Thyroid gland (tissue), 4 donors: ENCODE measurements around the gene FAM156A.
"Not testable (repeated sequence)": the region's sequence is repeated elsewhere in the genome, so short reads cannot be mapped to it uniquely, and the experiment has no call there.

Experiments
- POLR2A ChIP-seq, 2 donors: fragments of 450-650 bp; IDR thresholded peaks; one replicate each; pipeline ENCODE4 v1.6.1; 2017; ENCODE audit warnings: antibody characterized with exemption in 2 of 2, mild to moderate bottlenecking in 2 of 2, moderate library complexity in 1 of 2
- TF ChIP-seq, protein P1 (sequence below), 6 experiments: fragments of 200-600 bp in 3 of 6; fragments of 450-650 bp in 3 of 6; sonication (generic) in 3 of 6; IDR thresholded peaks; one replicate each; pipeline ENCODE4 v1.5.1; 2016 to 2019; ENCODE audit warnings: antibody characterized with exemption in 6 of 6, mild to moderate bottlenecking in 2 of 6, inconsistent platforms in 1 of 6, moderate library complexity in 1 of 6

DNA sequence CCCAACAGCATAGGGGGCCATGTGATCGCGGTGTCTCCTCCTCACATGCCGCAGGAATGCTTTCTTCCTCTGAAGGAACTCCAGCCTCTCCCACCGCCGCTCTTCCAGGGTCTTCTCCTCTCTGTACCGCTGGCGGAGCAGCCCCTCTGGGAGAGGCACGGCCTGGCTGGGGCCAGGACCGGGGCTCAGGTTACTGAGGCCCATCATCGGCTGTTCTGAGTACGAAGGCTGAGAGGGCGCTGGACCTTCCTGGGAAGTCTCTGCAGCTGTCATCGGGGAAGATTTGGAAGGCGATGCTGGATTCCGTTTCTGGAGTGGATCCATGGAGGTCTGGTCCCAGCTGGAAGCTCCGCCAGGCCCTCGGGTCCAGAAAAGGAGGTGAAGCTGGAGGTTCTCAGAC lies 10.1 kb downstream of the FAM156A start:
- TF ChIP-seq, protein P1, sequence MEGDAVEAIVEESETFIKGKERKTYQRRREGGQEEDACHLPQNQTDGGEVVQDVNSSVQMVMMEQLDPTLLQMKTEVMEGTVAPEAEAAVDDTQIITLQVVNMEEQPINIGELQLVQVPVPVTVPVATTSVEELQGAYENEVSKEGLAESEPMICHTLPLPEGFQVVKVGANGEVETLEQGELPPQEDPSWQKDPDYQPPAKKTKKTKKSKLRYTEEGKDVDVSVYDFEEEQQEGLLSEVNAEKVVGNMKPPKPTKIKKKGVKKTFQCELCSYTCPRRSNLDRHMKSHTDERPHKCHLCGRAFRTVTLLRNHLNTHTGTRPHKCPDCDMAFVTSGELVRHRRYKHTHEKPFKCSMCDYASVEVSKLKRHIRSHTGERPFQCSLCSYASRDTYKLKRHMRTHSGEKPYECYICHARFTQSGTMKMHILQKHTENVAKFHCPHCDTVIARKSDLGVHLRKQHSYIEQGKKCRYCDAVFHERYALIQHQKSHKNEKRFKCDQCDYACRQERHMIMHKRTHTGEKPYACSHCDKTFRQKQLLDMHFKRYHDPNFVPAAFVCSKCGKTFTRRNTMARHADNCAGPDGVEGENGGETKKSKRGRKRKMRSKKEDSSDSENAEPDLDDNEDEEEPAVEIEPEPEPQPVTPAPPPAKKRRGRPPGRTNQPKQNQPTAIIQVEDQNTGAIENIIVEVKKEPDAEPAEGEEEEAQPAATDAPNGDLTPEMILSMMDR (IDR thresholded peaks at IDR 0.05) = not testable (repeated sequence)
- not testable (repeated sequence) for TF ChIP-seq POLR2A (IDR thresholded peaks at IDR 0.05)
